Central memory CD4-positive, alpha-beta T cell (primary cell): Measurements from ENCODE around the gene PTEN.
"Not testable (repeated sequence)": the region's sequence is repeated elsewhere in the genome, so short reads cannot be mapped to it uniquely, and the experiment has no call there.

ENCODE experiments used
- DNase-seq: peaks from one replicate; pipeline ENCODE4 v3.0.0; 2022

Gene PTEN

DNA sequence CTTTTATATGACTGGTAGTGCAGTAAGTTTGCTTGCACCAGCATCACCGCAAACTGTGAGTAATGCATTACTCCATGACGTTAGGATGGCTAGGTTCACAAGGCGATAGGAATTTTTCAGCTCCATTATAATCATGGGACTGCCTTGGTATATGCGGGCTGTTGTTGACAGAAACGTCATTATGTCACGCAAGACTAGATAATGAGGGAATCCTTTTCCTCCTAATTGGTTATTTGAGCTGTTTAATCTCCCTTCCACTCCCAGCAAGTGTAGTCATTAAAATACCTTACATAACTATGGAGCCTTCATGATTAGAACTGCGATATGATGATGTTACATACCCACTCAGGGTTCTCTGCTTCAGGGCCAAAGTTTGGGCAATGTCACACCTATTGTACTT is 17.4 kb upstream of the PTEN start:
- DNase-seq, result no peak

DNA sequence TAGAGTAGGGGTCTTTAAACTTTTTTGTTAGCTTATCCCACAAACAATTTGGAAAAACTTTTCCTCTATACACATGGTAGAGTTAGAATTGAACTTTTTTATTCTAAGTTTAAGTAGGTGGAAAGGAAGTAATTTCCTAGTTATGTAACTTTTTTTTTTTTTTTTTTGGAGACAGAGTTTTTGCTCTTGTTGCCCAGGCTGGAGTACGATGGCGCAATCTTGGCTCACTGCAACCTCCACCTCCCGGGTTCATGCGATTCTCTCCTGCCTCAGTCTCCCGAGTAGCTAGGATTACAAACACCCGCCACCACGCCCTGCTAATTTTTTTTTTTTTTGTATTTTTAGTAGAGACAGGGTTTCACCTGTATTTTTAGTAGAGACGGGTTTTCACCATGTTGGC is 16.7 kb upstream of the PTEN start:
- not testable (repeated sequence) for DNase-seq

DNA sequence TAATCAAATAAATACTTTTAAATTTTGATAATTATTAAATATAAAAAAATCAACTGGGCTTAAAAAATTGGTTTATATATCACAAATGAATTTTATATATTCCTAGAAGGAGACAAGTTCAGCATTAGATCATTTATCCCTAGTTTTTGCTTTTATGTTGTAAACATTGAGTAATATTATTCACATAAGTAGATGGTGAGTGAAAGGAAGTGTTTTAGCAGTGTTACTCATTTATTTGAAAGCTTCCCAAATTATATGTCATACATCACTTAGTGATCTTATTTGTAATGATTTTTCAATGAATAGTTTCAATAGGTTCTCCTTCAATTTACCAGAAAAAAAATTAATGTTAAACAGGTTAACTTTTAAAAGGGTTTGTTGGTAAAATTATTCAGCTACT is 15.9 kb upstream of the PTEN start:
- no peak for DNase-seq

DNA sequence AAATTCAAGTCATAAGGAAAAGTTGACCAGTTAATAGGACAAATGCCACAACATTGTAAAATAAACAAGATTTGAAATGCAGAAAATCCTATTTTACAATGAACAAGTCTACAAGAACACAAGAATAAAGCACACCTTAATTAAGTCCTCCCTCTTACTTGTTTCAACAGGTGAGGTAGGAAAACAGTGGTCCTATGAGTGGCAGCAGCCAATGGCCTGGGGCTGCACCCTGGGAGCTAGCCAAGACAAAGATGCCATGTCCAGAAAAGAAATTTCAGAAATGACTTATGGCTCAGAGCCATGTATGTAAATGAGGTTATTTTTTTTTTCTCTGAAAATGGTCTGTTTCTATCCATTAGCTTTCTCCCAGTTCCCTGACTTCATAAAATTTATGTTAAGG is 14.4 kb upstream of the PTEN start:
- DNase-seq, result no peak

DNA sequence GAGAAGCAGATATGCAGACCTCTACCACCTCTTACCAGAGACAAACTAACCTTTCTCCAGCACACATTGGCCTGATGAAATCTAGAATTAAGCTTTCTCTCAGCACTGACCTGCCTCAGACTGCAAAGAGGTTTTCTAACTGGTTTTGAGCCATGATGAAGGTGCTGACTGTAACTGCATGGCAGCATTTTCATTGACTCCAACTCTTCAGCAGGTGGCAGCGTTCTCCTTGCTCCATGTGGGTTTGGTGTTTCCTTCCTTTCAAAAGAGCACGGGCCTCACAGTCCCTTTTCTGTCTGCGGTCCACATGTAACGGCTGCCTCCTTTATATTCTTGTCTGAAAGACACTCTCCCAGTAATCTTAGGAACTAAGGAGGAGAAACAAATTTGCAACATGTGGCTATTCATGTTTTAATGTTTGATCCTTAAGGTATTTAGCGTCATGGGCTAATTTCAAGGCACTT is 12.7 kb upstream of the PTEN start:
- DNase-seq, result peak; percentile 50

DNA sequence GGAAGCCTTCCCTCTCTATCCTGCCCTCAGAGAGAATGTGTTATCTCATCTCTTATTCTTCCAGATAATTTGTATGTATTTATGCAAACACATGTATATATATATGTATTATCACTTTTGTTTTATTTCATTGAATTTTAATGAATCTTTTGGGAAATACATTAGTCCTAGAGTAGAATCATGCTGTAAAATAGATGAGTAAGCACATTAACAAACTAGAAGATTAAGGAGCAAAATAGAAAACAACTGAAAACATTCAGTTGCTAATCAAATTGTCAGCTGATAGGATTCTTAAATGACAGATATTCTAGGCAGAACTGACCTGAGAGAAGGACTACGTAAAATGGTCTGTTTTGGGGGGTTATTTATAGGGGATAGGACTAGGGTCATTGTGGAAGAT is 11.3 kb upstream of the PTEN start:
- no peak for DNase-seq

DNA sequence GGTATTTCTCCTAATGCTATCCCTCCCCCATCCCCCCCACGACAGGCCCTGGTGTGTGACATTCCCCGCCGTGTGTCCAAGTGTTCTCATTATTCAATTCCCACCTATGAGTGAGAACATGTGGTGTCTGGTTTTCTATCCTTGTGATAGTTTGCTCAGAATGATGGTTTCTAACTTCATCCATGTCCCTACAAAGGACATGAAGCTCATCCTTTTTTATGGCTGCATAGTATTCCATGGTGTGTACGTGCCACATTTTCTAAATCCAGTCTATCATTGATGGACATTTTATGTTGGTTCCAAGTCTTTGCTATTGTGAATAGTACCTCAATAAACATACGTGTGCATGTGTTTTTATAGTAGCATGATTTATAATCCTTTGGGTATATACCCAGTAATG is 8.2 kb upstream of the PTEN start:
- DNase-seq, result not testable (repeated sequence)

DNA sequence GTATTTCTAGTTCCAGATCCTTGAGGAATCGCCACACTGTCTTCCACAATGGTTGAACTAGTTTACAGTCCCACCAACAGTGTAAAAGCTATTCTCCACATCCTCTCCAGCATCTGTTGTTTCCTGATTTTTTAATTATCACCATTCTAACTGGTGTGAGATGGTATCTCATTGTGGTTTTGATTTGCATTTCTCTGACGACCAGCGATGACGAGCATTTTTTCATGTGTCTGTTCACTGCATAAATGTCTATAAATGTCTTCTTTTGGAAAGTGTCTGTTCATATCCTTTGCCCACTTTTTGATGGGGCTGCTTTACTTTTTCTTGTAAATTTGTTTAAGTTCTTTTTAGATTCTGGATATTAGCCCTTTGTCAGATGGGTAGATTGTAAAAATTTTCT is 7.8 kb upstream of the PTEN start:
- peak; percentile 34 for DNase-seq

DNA sequence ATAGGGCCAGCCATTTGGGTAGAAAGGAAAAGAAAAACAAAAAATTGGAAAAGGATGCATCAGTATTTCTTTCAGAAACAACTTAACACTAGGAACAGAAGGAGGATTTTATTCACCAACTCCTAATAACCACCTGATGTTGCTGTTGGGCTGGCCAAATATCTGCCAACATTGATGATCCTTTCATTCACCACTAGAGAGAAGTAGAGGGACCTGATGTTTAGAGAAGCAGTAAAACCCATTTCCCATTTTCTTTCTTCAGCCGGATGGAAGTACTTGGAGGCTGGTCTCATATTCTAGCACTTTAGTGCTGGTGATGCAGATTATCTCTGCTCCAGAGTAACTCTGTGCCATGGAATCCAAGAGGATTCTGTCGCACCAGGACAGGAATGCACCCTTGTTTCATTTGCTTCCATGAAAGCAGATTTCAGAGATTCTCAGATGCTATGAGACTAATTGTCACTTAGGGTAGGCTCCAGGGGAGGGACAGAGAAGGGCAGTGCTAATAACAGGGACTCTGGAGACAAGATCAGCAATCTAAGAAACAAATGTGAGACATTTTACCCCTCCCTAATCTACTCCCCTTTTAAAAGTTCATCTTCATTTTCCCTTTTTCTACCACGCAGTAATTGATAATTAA is 3.1 kb upstream of the PTEN start:
- DNase-seq, result peak; percentile 50

DNA sequence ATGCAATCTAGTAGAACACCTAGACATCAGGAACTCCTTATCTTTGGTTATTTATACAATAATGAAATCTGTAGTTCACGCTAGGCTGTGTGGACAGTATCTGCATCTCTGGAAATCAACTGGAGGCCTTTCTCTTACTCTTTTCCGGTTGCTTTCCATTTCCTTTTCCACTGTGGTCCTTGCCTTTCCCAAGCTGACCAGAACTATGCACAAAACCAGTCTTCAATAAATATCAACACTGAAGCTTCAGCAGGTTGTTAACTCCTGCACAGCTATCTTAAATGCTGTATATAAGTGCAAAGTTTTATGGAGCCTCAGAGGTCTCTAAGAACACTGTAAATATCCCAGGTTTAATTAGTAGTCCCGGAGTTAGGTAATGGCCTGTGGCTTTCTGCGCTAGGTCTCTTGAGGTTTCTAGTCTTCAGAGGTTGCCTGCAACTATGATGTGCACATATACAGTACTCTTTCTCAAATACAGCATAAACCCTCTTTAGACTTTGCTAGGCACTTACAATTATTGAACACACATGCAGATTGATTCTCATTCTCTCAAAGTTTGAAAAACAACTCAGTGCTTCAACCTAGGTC is 2.5 kb upstream of the PTEN start:
- DNase-seq, result no peak

DNA sequence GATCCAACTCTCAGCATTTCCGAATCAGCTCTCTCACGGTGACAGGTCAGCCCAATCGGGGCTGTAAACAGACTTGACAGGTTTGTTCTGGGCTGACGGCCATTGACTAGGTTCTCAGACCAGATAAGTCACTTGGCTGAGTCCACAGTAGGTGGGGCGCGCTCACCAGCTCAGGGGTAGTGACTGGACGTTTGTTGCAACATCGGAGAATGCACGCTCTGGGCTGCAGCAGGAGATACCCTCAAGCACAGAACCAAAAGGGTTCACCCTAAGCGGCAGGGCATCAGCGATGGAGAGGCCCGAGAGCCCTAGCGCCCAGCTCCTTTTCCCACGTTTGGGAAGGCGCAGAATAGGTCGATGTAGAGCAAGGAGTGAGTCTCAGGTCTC is 1.9 kb upstream of the PTEN start:
- DNase-seq, result no peak

DNA sequence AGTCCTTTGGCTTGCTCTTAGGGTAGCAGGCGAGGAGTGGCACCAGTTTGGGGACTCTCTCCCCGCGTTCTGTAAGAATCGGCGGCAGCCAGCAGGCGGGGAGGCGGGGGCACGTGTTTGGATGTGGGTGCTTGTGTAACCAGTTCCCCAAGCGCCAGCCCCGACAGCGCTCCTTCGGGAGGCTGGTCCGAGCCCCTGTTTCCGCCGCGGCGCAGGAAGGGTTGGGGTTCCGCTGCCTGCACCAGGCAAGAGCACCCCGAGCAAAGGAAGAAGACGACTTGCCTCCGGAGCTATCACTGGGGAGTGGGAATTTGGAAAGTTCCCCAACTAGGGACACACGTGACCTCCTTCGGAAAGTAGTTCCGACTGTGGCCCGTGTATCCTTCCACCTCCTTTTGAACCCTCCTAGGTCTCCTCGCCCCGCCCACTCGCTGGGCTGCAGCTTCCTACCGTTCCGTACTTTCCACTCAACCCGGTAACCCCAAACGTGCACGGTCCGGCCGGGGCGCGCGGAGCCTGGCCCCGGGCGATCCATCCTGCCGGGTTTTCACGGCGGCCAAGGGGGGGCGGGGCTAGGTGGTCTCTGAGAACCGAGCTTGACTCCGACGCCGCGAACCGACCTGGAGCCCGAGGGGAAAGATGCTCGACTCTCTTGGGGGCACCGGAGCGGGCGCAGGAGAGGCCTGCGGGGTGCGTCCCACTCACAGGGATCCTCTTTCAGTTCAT is 1.3 kb upstream of the PTEN start:
- peak; percentile 92 for DNase-seq

DNA sequence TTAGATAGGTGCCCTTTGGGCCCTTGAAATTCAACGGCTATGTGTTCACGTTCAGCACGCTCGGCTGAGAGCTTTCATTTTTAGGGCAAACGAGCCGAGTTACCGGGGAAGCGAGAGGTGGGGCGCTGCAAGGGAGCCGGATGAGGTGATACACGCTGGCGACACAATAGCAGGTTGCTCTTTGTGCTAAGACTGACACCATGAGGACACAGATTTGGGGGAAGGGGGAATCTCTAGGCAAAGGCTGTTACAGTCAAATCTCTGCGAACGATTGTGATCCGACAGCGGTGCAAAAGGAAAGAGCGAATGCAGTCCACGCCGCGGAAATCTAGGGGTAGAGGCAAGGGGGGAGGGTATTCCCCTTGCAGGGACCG is 759 bp upstream of the PTEN start:
- DNase-seq, result peak; percentile 83

DNA sequence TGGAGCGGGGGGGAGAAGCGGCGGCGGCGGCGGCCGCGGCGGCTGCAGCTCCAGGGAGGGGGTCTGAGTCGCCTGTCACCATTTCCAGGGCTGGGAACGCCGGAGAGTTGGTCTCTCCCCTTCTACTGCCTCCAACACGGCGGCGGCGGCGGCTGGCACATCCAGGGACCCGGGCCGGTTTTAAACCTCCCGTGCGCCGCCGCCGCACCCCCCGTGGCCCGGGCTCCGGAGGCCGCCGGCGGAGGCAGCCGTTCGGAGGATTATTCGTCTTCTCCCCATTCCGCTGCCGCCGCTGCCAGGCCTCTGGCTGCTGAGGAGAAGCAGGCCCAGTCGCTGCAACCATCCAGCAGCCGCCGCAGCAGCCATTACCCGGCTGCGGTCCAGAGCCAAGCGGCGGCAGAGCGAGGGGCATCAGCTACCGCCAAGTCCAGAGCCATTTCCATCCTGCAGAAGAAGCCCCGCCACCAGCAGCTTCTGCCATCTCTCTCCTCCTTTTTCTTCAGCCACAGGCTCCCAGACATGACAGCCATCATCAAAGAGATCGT is 598 bp downstream of the PTEN start:
- DNase-seq, result peak; percentile 31

DNA sequence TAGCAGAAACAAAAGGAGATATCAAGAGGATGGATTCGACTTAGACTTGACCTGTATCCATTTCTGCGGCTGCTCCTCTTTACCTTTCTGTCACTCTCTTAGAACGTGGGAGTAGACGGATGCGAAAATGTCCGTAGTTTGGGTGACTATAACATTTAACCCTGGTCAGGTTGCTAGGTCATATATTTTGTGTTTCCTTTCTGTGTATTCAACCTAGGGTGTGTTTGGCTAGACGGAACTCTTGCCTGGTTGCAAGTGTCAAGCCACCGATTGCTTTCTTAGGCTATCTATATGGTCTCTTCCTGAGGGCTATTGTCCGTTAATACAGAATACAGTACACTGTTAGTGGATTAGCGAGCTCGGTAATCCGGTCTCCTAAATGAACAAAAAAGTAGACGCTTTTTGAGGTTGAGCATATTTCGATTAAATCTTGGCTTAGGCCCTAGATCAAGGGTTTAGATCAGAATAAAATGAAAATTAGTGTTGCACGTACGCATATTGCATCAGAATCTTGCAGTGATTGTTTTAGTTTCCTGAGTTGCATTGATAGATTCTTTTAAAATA is 1.2 kb downstream of the PTEN start:
- DNase-seq, result no peak

DNA sequence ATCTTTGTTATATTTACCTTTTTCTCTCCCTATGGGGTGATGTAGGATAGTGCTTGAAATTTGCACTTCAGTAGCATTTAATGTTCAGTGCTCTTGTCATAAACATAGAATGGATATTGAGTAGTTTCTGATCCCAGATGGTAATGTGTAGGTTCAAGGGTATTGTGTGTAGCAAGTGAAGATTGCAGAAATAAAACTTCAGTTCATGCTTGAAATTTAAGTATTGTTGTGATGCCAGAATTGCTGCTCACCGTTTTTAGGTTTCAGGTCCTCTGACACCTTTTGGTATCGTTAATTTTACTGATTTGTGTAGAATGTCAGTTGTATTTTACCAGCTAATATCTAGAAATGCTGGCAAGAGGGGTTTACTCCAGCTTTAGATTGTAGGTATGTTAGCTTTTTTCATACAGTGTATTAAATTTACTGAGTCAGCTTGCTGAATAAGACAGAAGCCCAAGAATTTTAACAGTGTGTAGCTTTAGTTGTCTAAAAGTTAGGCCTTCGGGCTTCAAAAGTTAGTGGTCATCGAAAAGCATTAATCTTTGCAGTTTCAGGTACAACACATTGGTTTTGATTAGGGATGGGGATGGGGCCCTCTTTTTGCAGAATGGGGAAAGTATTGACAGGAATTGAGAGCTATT is 1.9 kb downstream of the PTEN start:
- DNase-seq, result no peak

DNA sequence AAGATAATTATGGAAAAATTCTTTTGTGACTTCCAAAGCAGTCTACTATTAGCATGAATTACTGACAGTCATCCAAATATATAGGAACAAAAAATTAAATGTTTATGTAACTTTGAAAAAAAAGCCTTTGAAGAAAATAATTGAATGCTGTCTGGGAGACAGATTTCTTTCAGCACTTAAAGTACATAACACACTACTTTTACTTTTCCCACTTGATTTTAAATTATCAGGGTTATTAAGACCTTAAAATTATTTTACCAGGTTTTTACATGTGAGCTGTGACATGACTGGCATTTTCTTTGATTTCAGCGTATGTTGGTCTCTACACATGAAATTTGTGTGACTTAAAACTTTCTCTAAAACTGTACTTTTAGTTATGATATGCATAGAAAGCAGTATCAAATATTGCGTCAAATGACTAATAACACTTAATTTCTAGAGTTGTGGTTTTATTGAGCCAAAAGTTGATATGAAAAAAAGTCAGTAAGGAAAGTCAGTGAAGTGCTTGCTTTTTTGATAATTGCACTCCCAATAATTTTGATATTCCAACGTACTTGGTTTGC is 3.1 kb downstream of the PTEN start:
- no peak for DNase-seq

DNA sequence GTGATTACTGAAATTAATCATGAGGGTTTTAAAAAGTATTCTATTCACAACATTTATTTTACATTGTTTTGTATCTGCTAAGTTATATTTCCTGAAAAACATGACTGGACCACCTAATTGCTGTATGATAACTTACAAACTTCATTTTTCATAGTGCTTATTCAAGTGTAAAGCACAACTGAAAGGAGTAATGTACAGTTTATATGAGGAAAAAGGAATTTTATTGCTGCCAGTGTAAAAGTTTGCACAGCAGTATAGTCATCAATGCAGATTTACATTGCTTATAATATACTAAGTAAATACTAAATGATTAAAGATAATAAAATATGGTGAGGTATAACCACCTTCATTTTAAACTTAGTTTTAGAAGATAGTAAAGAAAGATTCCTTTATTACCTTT is 4.0 kb downstream of the PTEN start:
- no peak for DNase-seq

DNA sequence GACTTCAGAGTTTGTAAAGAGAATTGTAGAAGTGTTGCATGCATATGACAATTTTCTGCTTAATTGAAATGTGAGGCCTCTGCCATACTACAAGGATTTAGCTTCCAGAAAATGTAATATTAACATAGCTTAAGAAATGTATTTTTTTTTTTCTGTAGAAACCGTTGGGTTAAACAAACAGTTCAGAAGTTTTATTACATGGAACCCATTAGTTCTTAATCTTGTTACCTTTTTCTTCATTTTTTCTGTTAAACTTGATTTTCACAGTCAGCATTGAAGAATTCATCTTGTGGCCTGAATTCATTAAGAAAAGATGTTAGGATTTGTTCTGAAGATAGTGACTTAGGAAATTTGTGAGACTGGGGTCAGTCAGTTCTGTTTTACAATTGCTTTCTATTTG is 4.9 kb downstream of the PTEN start:
- DNase-seq, result no peak

DNA sequence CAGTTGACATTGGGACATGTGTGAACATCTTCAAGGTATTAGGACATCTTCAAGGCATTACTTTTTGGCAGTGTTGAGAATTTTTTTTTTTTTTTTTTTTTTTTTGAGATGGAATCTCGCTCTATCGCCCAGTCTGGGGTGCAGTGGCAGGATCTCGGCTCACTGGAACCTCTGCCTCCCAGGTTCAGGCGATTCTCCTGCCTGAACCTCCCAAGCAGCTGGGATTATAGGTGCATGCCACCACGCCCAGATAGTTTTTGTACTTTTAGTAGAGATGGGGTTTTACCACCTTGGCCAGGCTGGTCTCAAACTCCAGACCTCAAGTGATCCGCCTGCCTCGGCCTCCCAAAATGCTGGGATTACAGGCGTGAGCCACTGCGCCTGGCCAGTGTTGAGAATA is 5.7 kb downstream of the PTEN start:
- DNase-seq, result not testable (repeated sequence)

DNA sequence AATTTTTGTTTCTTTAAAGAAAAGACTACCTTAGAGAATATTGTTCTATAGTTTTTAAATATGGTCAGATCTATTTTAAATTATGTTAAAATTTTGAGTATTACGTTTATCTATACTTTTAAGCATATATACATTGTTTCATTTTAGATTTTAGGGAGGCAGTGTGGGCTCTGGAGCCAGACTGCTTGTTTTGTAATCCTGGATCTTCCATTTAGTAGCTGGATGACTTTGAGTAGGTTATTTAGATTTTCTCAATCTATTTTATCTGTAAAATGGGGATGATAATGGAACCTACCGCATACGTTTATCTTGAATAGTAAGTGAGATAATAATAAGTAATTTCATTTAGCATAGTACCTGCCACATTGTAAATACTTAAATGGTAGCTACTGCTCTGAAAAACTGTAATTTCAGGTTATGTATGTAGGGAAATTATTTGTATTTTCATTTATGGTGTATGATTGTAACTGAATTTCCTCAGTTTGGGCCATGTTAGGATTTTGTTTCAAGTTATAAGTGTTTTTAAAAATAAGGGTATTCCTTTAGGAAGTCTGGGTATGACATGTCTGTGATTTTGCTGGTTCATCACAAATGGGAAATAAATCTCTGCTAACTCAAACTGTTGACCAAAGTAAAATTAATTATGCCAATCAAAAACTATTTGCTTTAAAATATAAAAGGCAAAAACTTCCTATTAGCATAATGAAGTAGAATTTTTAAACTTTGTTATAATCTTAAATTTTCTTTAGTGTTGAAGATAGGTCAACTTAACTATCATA is 6.5 kb downstream of the PTEN start:
- DNase-seq, result no peak

DNA sequence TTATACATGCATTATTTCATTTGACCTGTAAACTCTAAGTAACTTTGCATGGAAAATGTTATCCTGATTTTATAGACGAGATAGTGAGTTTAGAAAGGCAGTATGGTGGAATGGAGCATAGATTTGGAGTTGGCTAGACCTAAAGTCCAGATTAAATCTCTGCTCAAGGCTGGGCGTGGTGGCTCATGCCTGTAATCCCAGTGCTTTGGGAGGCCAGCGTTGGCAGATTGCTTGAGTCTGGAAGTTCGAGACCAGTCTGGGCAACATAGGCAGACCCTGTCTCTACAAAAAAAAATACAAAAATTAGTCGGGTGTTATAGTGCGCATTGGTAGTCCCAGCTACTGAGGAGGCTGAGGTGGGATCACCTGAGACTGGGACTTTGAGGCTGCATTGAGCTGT is 9.4 kb downstream of the PTEN start:
- DNase-seq, result no peak
